C4-2B (cell line): ENCODE measurements around the gene ZSWIM4.

ENCODE experiments used
- ZFX ChIP-seq: fragments of 450-650 bp; IDR thresholded peaks from 2 replicates; pipeline ENCODE4 v1.6.1; 2017
- TF ChIP-seq, protein P1 (sequence below): fragments of 450-650 bp; conservative IDR thresholded peaks from 2 replicates; pipeline ENCODE4 v1.5.1; 2017; ENCODE audit warnings: mild to moderate bottlenecking

DNA sequence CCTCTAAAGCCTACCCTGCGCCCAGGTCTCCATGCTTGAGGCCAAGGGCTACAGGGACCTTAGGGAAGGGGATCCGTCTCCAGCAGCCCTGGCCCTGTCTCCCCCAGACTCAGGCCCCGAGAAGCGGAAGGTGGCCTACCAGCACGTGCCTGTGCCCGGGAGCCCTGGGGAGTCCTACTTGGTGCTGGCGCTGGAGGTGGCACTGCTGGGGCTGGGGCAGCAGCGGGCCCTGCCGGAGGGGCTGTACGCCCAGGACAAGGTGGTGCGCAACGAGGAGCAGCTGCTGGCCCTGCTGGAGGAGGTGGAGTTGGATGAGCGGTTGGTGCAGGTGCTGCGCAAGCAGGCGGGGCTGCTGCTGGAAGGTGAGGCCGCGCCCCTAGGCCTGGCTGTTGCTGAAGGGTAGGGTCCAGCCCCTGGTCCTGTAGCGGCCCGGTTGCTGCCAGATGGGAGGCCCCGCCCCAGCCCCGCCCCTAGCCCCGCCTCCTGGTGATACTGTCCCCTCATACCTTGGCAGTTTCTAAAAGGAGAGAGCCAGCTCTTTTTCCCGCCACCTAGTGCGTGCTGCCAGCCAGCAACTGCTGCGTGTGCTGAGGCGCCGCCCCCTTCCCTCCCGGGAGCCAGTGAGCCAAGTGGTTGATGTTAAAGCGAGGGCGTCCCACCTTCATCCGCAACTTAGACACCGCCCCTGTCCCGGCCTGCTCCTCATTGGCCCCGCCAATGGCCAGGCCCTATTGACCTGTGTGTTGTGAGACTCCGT, 22.6 kb downstream of the ZSWIM4 start:
- TF ChIP-seq, protein P1, sequence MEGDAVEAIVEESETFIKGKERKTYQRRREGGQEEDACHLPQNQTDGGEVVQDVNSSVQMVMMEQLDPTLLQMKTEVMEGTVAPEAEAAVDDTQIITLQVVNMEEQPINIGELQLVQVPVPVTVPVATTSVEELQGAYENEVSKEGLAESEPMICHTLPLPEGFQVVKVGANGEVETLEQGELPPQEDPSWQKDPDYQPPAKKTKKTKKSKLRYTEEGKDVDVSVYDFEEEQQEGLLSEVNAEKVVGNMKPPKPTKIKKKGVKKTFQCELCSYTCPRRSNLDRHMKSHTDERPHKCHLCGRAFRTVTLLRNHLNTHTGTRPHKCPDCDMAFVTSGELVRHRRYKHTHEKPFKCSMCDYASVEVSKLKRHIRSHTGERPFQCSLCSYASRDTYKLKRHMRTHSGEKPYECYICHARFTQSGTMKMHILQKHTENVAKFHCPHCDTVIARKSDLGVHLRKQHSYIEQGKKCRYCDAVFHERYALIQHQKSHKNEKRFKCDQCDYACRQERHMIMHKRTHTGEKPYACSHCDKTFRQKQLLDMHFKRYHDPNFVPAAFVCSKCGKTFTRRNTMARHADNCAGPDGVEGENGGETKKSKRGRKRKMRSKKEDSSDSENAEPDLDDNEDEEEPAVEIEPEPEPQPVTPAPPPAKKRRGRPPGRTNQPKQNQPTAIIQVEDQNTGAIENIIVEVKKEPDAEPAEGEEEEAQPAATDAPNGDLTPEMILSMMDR: no peak
- TF ChIP-seq ZFX: no peak
